Occipital lobe (tissue), 2 donors: ENCODE measurements around the gene BTNL2. TPM values are rescaled to one million over a fixed set of nuclear protein-coding genes. Genes with fewer than 3 reads are reported as not detected.
"Not testable (repeated sequence)": the region's sequence is repeated elsewhere in the genome, so short reads cannot be mapped to it uniquely, and the experiment has no call there.

Experiments used
- DNase-seq: peaks from one replicate; lab custom pipeline; 2025; lab: John Stamatoyannopoulos, UW
- total RNA-seq: library from RNA; depleted of rRNA; stranded (reverse); fragments of >200 nt; gene quantifications from one replicate; pipeline ENCODE4 v1.2.3, GENCODE V29; 2014

The BTNL2 gene
- not detected for total RNA-seq

DNA sequence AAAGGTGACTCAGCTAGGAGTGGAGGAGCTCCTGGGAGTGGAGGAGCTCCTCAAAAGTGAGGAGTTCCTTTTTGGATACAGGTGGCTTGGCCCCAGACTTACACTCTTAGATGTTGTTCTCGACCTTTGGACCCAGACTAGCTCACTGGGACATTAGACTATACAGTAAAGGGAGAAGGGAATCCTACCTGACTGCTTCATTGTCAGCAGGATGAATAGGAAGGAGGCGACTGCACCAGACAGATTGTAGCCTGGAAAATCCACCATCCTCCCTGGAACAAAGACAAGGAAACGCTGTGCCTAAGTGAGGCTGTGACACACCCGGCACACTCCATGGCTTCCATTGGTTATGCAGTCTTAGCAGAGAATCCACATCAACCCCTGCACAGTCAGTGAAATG lies at the start of gene BTNL2:
BTNL2 (minus strand) TSS at position 325 of the 400 bp plus-strand sequence; CDS start at position 267, 58 bp downstream.
- no peak for DNase-seq

DNA sequence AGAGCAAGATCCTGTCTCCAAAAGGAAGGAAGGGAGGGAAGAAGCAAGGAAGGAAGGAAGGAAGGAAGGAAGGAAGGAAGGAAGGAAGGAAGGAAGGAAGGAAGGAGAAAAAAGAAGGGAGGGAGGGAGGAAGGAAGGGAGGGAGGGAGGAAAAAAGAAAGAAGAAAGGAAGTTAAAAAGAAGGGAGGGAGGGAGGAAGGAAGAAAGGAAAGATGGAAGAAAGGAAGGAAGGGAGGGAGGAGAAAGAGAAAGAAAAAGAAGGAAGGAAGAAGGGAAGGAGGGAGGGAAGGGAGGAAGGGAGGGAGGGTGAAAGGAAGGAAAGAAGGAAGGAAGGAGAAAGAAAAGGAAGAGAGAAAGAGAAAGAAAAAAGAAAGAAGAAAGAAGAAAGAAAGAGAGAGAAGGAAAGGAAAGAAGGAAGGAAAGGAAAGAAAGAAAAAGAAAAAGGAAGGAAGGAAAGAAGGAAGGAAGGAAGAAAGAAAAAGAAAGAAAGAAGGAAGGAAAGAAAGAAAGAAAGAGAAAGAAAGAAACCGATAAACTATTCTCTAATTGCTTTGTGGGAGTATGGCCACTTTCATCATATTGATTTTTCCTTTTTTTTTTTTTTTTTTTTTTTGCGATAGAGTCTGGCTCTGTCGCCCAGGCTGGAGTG lies 42.2 kb upstream of the BTNL2 start:
- no peak for DNase-seq

DNA sequence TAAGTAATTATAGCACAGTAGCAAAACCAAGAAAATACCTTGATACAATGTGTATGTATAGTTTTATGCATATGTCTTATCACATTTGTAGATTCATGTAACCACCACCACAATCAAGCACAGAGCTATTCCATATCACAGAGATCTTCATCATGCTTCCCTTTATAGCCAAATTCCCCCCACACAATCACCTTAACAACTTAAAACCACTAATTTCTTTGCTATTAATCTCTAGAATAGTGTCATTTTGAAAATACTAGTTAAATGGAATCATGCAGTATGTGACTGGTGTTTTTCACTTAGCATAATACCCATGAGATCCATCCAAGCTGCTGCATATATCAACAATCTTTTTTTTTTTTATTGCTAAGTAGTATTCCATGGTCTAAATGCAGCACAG lies 41.0 kb upstream of the BTNL2 start:
- no peak for DNase-seq

- no peak for DNase-seq
Measured at GRCh38 chr6:32445321-32445854, 38.4 kb upstream of the BTNL2 start.

DNA sequence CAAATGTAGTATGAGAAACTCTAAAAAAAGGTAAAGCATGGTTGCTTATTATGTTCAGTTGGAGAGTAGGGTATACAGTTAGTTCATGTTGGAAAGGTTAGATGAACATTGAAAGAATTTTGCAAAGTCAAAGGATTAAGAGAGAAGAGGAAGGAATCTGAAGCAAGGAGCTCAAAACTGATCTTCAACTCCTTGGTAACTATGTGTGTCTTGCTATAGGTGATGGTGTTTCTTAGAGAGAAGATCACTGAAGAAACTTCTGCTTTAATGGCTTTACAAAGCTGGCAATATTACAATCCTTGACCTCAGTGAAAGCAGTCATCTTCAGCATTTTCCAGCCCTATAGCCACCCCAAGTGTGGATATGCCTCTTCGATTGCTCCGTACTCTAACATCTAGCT lies 37.5 kb upstream of the BTNL2 start:
- no peak for DNase-seq

DNA sequence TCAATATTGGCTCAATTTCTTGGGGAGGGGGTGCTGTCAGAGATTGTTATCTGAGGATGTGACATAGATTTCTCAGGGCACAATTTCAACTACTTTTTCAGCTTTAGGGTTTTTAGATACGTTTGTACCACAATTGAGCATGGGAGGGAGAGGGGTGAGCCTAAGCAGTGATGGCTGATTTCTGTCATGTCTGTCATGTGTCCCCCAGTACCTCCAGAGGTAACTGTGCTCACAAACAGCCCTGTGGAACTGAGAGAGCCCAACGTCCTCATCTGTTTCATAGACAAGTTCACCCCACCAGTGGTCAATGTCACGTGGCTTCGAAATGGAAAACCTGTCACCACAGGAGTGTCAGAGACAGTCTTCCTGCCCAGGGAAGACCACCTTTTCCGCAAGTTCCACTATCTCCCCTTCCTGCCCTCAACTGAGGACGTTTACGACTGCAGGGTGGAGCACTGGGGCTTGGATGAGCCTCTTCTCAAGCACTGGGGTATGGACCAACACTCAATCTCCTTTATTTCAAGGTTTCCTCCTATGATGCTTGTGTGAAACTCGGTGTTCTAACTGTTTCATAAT lies 36.1 kb upstream of the BTNL2 start:
- no peak for DNase-seq

DNA sequence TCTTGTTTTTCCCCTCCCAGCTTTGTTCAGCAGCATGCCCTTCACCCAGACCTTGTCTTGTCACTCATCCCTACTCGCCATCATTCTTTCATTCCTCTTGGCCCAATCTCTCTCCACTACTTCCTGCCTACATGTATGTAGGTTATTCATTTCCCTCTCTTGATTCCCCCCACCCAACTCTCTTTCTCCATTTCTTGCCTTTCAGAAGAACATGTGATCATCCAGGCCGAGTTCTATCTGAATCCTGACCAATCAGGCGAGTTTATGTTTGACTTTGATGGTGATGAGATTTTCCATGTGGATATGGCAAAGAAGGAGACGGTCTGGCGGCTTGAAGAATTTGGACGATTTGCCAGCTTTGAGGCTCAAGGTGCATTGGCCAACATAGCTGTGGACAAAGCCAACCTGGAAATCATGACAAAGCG lies 35.3 kb upstream of the BTNL2 start:
- DNase-seq = no peak

DNA sequence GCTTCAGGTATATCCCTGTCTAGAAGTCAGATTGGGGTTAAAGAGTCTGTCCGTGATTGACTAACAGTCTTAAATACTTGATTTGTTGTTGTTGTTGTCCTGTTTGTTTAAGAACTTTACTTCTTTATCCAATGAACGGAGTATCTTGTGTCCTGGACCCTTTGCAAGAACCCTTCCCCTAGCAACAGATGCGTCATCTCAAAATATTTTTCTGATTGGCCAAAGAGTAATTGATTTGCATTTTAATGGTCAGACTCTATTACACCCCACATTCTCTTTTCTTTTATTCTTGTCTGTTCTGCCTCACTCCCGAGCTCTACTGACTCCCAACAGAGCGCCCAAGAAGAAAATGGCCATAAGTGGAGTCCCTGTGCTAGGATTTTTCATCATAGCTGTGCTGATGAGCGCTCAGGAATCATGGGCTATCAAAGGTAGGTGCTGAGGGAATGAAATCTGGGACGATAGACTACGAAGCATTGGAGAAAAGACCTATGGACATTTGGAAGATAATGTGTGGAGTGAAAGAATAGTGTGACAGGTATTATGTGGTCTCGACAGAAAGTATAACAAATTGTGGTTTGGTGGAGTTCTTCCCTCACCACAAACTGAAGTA lies 32.7 kb upstream of the BTNL2 start, which contains the start of gene HLA-DRA:
HLA-DRA (plus strand) TSS at position 286 of the 613 bp plus-strand sequence; CDS start at position 350, 64 bp downstream.
- no peak for DNase-seq

DNA sequence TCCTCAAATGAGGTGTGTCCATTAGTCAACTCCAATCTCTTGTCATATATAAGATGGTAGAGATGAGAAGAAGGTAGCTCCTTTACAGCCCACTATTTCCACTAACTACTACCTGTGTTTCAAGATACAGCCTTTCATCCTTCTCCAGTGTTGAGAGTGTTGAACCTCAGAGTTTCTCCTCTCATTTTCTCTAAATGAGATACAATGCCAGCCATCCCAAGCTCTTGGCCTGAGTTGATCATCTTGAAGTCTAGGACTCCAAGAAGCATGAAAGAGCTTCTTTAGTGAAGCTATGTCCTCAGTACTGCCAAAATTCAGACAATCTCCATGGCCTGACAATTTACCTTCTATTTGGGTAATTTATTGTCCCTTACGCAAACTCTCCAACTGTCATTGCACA lies 32.2 kb upstream of the BTNL2 start:
- DNase-seq = no peak

GRCh38 chr6:32436995-32437836 lies 30.2 kb upstream of the BTNL2 start:
- DNase-seq = no peak

DNA sequence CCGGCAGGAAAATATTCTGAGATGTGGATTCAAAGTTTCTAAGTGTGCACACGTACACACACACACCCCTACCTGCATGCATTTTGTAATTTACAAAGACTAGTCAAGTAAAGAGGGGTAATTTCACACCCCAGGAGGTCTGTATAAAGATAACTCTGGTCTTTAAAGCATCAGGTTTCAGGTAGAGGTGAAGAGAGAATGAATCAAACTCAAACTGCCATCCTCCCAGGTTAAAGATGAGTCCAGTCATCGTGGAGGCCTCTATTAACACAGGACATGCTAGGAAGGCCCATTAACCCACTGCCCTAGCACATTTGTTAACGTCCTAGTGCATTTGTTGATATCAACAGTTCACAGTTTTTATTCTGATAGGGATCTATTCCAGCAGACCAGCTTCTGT lies 29.2 kb upstream of the BTNL2 start:
- no peak for DNase-seq

- DNase-seq = not testable (repeated sequence)
Measured at GRCh38 chr6:32433950-32434349, 27.0 kb upstream of the BTNL2 start.

GRCh38 chr6:32432050-32432450 lies 25.1 kb upstream of the BTNL2 start:
- no peak for DNase-seq

DNA sequence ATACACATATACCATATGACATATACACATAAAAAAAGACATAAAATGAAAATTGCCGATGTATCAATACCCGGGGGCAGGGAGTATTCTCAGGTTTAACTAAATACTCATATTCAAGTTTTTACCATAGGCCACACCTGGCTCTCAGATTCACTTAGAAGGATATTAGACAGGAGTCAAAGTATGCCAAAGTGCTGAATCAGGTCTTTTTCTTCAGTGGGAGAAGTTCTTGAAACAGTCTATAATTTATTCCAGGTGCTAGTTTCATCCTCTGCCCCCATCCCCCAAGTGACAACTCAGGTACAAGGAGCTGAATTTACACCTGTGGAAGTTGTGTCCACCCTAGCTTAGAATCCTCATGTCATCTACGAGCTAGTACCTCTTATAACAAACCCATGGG lies 24.2 kb upstream of the BTNL2 start:
- DNase-seq = no peak

GRCh38 chr6:32430179-32430578 lies 23.2 kb upstream of the BTNL2 start:
- no peak for DNase-seq

GRCh38 chr6:32427934-32428474 lies 21.0 kb upstream of the BTNL2 start:
- no peak for DNase-seq

- DNase-seq = no peak
Measured at GRCh38 chr6:32427218-32427617, 20.2 kb upstream of the BTNL2 start.

GRCh38 chr6:32426338-32426737 lies 19.4 kb upstream of the BTNL2 start:
- DNase-seq = no peak

GRCh38 chr6:32424589-32425300 lies 17.8 kb upstream of the BTNL2 start:
- DNase-seq = no peak

DNA sequence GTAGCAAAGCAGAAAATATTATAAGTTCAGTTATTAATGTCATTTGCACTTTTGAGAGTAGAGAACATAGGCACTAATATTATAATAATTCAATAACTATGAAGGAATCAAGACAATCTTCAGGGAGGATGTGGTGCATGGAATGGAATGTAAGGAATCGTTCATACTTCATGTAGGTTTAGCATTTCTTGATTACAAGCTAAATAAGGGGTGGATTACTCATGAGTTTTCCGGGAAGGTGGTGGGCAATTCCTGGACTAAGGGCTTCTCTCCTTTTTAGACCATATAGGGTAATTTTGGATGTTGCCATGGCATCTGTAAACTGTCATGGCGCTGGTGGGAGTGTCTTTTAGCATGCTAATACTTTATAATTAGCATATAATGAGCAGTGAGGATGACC lies 9.1 kb upstream of the BTNL2 start:
- no peak for DNase-seq

DNA sequence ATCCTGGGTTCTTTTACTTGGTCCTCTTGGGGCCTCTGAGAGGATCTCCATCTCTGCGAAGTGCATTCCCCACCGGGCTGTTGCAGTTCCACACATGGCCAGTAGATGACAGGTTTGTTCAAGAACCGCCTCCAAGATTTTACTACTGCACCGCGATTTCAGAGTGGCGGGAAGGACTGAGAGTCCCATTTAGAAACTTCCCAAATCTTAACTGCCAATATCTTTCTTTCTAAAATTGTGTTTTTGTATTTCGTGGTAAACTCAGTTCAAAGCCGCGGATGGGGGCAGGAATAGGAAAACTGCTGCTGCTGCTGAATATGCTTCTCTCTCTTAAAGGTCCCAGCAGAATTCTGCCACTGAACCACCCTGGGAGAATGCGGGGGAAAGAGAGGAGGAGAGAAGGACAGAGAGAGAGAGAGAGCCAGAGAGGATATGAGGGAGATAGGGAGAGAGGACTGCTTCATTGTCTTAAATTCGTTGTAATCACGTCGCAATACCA lies 8.6 kb upstream of the BTNL2 start:
- peak; percentile 30 for DNase-seq
